Ascending aorta (tissue), 2 donors: Measurements from ENCODE around the gene NT5DC1. TPM values are rescaled to one million over a fixed set of nuclear protein-coding genes. Genes with fewer than 3 reads are reported as not detected.

Experiments used
- DNase-seq, 2 donors: peaks; one replicate each; pipeline ENCODE4 v3.0.0-alpha.2; 2019; ENCODE audit warnings: low spot score in 2 of 2
- H3K27ac ChIP-seq, 2 donors: fragments of 200-600 bp; sonication (generic); one replicate each; pipeline ENCODE4 v1.5.1; 2016 to 2017; ENCODE audit warnings: mild to moderate bottlenecking in 1 of 2
- H3K27me3 ChIP-seq: fragments of 200-600 bp; sonication (generic); one replicate; pipeline ENCODE4 v1.5.1; 2017
- H3K36me3 ChIP-seq, 2 donors: fragments of 200-600 bp; sonication (generic); one replicate each; pipeline ENCODE4 v1.5.1; 2016
- H3K4me1 ChIP-seq, 2 donors: fragments of 200-600 bp; sonication (generic); one replicate each; pipeline ENCODE4 v1.5.1; 2016 to 2017; ENCODE audit warnings: mild to moderate bottlenecking in 1 of 2
- H3K4me3 ChIP-seq, 2 donors: fragments of 200-600 bp; sonication (generic); one replicate each; pipeline ENCODE4 v1.5.1; 2016 to 2017; ENCODE audit warnings: mild to moderate bottlenecking in 1 of 2
- H3K9me3 ChIP-seq, 2 donors: fragments of 200-600 bp; sonication (generic); one replicate each; pipeline ENCODE4 v1.5.1; 2016
- intact Hi-C: fragments of 100-400 bp; cut with DNase I; formaldehyde crosslinking; loops from one replicate; pipeline ENCODE4 v1.15.1; 2023
- total RNA-seq: library from RNA; depleted of rRNA; stranded (reverse); fragments of >200 nt; gene quantifications from one replicate; pipeline ENCODE4 v1.1.0, GENCODE V29; 2016
- TF ChIP-seq, protein P1 (sequence below), 3 experiments: fragments of 200-600 bp in 2 of 3; fragments of 450-650 bp in 1 of 3; sonication (generic) in 2 of 3; IDR thresholded peaks; one replicate each; pipeline ENCODE4 v1.5.1; 2016 to 2019; ENCODE audit warnings: antibody characterized with exemption in 3 of 3, mild to moderate bottlenecking in 1 of 3, moderate library complexity in 1 of 3

NT5DC1 gene
- total RNA-seq, 1 donor from 2014 or later: 4.6 TPM

DNA sequence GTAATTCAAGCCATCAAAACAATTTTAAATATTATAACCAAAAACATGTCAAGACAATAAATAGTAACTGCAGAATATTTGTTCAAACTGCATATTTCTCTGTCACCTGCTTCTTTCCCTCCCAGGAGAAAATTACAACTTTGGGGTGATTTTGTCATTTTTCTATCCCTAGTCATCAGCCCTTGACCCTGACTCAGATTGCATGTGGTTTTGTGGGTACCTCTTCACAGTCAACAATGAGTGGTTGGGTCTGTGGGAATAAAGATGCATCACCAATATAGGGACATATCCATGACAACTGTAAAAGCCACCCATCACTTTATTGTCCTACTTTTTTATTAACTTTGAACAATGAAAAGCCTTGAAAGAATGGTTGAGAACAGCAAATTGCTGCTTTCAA, 18.0 kb downstream of the NT5DC1 start:
- TF ChIP-seq, protein P1, sequence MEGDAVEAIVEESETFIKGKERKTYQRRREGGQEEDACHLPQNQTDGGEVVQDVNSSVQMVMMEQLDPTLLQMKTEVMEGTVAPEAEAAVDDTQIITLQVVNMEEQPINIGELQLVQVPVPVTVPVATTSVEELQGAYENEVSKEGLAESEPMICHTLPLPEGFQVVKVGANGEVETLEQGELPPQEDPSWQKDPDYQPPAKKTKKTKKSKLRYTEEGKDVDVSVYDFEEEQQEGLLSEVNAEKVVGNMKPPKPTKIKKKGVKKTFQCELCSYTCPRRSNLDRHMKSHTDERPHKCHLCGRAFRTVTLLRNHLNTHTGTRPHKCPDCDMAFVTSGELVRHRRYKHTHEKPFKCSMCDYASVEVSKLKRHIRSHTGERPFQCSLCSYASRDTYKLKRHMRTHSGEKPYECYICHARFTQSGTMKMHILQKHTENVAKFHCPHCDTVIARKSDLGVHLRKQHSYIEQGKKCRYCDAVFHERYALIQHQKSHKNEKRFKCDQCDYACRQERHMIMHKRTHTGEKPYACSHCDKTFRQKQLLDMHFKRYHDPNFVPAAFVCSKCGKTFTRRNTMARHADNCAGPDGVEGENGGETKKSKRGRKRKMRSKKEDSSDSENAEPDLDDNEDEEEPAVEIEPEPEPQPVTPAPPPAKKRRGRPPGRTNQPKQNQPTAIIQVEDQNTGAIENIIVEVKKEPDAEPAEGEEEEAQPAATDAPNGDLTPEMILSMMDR (IDR thresholded peaks at IDR 0.05): no peak
- H3K4me1 ChIP-seq: peaks cover 0 to 4% of the 10 kb centered on the region in 2 donors
- H3K4me3 ChIP-seq: no peak overlapping the region
- H3K9me3 ChIP-seq: no peaks in the 10 kb centered on the region
- DNase-seq: no peak
- peaks cover 23 to 46% of the 10 kb centered on the region in 2 donors for H3K36me3 ChIP-seq
- no peaks in the 10 kb centered on the region for H3K27me3 ChIP-seq
- H3K27ac ChIP-seq: no peak overlapping the region
- intact Hi-C loops: no loop called here

DNA sequence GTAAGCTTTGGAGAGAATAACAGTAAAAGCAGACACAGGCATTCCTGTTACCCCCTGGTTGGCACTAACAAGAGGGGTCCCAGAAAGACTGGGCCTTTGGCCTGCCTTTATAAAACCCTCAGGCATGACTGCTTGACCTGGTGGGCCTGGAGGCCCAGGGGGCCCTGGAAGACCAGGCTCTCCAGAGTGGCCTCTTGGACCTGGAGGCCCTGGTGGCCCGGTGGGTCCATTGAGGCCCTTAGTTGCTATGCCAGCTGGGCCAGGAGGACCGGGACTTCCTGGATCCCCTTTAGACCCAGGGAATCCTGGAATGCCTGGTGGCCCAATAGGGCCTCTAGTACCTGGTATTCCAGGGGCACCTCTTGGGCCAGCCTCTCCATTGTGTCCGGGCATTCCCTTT, 19.8 kb downstream of the NT5DC1 start:
- TF ChIP-seq, protein P1 (IDR thresholded peaks at IDR 0.05): no peak
- DNase-seq: no peak
- H3K36me3 ChIP-seq: peaks cover 17 to 30% of the 10 kb centered on the region in 2 donors
- no peaks in the 10 kb centered on the region for H3K9me3 ChIP-seq
- no peak overlapping the region for H3K4me3 ChIP-seq
- H3K27ac ChIP-seq: no peak overlapping the region
- no peaks in the 10 kb centered on the region for H3K27me3 ChIP-seq
- peaks cover 0 to 2% of the 10 kb centered on the region in 2 donors for H3K4me1 ChIP-seq
- intact Hi-C loops: no loop called here

DNA sequence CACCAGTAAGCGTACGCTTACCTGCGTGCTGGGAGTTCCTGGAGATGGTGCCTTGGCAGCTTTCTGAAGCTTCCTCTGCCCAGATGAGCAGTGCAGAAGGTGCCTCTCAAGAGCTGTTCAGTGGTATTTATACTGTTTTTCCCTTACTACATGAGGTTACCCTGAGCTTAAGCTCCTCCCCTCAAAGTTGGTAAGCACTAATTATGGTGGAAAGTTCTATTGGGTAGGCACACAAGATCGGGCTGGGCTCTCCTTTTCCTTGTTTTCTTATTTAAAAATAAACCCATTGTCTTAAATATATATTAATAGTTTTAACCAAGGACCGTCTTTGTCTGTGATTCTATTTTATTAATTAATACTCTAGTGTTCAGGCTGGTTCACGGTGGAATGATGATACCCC, 25.4 kb downstream of the NT5DC1 start, which contains the start of gene COL10A1:
Gene COL10A1 (minus strand): TSS at position 101 of the 400 bp plus-strand sequence. CDS start 640 bp downstream, outside the sequence.
- no peak within 1 kb of the TSS for H3K4me3 ChIP-seq
- no peaks in the 10 kb centered on the region for H3K9me3 ChIP-seq
- DNase-seq: no peak
- TF ChIP-seq, protein P1 (IDR thresholded peaks at IDR 0.05): no peak
- no peaks in the 10 kb centered on the region for H3K27me3 ChIP-seq
- intact Hi-C loops: no loop called here
- no peaks in the 10 kb centered on the region for H3K4me1 ChIP-seq
- peaks cover 0 to 9% of the 10 kb centered on the region in 2 donors for H3K36me3 ChIP-seq
- H3K27ac ChIP-seq: no peak within 1 kb of the TSS

DNA sequence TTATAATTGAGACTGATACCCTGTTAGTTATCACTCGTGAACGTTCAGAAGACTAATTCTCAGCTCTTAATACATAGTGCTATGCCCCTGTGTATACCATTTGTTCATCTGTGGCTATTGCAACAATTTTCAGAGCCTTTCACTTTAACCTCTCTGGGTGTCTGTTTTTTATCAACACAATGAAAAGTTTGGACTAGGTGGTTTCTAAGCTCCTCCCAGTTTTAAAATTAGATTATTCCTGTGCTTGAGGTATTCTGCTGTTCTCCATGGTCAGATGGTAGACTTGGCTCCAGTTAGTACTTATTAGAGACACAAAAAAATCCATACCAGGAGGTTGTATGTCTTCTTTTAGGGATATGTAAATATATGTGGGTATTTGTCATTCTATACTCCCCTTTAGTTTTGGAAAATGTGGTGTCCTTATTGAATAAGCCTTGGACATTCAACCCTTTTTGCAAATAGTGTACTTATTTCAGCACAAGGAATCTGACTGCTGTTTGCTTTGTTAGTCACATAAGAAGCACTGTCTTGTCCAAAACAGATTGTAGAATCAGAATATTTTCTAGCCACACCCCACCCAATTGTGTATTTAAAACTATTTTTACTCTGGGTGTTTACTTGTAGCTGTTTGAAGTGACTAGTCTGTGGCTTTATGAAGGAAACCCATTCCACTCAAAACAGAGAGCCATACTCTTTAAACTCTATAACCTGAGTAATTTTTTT, 27.3 kb downstream of the NT5DC1 start:
- Histone ChIP-seq H3K9me3 (no peaks in the 10 kb centered on the region), H3K27ac (no peak overlapping the region), H3K27me3 (no peaks in the 10 kb centered on the region), H3K4me1 (no peaks in the 10 kb centered on the region), H3K4me3 (no peak overlapping the region), H3K36me3 (peaks cover 0 to under 1% of the 10 kb centered on the region in 2 donors)
- DNase-seq: no peak
- TF ChIP-seq, protein P1 (IDR thresholded peaks at IDR 0.05): no peak
- intact Hi-C loops: no loop called here

DNA sequence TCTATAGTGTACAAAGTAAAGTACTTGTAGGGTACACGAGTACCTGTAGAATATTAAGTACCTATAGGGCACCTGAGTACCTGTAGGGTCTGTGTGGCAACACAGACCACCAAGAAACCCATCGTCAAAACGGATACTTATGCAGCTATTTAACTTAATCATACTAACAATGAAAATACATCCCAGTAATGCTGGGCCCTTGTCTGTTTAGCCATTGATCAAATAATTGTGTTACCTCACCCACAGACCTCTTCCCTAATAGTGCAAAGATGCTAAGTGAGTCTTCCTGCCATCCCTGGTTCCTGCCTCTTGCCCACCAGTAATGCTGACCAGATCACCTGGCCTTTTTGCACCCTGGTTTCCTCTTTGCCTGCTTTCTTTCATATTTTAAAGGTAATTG, 32.8 kb downstream of the NT5DC1 start:
- H3K9me3 ChIP-seq: no peaks in the 10 kb centered on the region
- intact Hi-C loops: no loop called here
- no peak overlapping the region for H3K4me3 ChIP-seq
- no peak overlapping the region for H3K27ac ChIP-seq
- TF ChIP-seq, protein P1 (IDR thresholded peaks at IDR 0.05): no peak
- no peak for DNase-seq
- H3K36me3 ChIP-seq: peaks cover 0 to 4% of the 10 kb centered on the region in 2 donors
- H3K4me1 ChIP-seq: no peaks in the 10 kb centered on the region
- H3K27me3 ChIP-seq: no peaks in the 10 kb centered on the region
